Vagina (tissue), 2 donors: ENCODE data around the gene CCDC69. TPM values are rescaled to one million over a fixed set of nuclear protein-coding genes. Genes with fewer than 3 reads are reported as not detected.

Source experiments
- DNase-seq, 2 donors: peaks; one replicate each; pipeline ENCODE4 v3.0.0-alpha.2; 2017; ENCODE audit errors: extremely low spot score in 2 of 2
- H3K27ac ChIP-seq: fragments of 200-600 bp; sonication (generic); one replicate; pipeline ENCODE4 v1.5.1; 2019
- H3K27me3 ChIP-seq: fragments of 200-600 bp; sonication (generic); one replicate; pipeline ENCODE4 v1.5.1; 2019
- H3K36me3 ChIP-seq, 2 donors: fragments of 200-600 bp; sonication (generic); one replicate each; pipeline ENCODE4 v1.5.1; 2017 to 2019
- H3K4me1 ChIP-seq: fragments of 200-600 bp; sonication (generic); one replicate; pipeline ENCODE4 v1.5.1; 2019
- H3K4me3 ChIP-seq, 2 donors: fragments of 200-600 bp; sonication (generic); 1 replicate in 1 of 2; 2 replicates in 1 of 2; pipeline ENCODE4 v1.5.1; 2016 to 2019
- H3K9me3 ChIP-seq: fragments of 200-600 bp; sonication (generic); one replicate; pipeline ENCODE4 v1.5.1; 2019
- POLR2A ChIP-seq, 2 donors: fragments of 450-650 bp; IDR thresholded peaks; one replicate each; pipeline ENCODE4 v1.6.1; 2017; ENCODE audit warnings: antibody characterized with exemption in 2 of 2, mild to moderate bottlenecking in 2 of 2, moderate library complexity in 2 of 2
- POLR2AphosphoS5 ChIP-seq, 2 donors: sonication (generic); formaldehyde crosslinking; IDR thresholded peaks; one replicate each; pipeline ENCODE4 v1.9.0; 2017; ENCODE audit warnings: antibody characterized with exemption in 2 of 2, mild to moderate bottlenecking in 2 of 2, low read depth in 1 of 2; ENCODE audit not compliant: insufficient read depth in 1 of 2
- intact Hi-C: fragments of 100-400 bp; cut with DNase I; formaldehyde crosslinking; loops from one replicate; pipeline ENCODE4 v1.15.1; 2023
- total RNA-seq: library from RNA; depleted of rRNA; stranded (reverse); fragments of >200 nt; gene quantifications from one replicate; pipeline ENCODE4 v1.2.3, GENCODE V29; 2016
- TF ChIP-seq, protein P1 (sequence below), 3 experiments: fragments of 450-650 bp in 2 of 3; fragments of 200-600 bp in 1 of 3; sonication (generic) in 1 of 3; IDR thresholded peaks; one replicate each; pipeline ENCODE4 v1.5.1; 2017 to 2019; ENCODE audit warnings: antibody characterized with exemption in 3 of 3, mild to moderate bottlenecking in 2 of 3, moderate library complexity in 2 of 3

CCDC69 gene
- total RNA-seq, 1 donor from 2014 or later: 84.5 TPM

DNA sequence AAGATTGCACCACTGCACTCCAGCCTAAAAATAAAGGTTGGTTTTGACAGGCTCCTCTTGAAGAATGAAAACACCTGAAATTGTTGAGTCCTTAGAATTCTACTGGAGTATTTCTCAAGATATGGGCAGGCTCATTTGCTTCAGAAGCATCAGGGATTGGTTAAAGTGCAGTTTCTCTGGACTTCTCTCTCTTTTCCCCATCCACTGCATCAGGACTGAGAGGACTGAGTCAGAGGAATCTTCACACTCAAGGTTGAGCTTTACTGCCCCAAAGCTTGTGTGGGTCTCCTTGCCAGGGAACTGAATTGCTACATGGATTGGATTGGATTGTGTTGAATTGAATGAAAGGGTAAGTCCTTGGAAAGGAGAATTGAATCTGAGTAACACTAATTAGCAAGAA is 7.5 kb upstream of the CCDC69 start:
- Histone ChIP-seq H3K36me3 (no peaks in the 10 kb centered on the region), H3K4me1 (peaks cover 12% of the 10 kb centered on the region), H3K27me3 (no peaks in the 10 kb centered on the region), H3K9me3 (no peaks in the 10 kb centered on the region), H3K4me3 (no peak overlapping the region), H3K27ac (no peak overlapping the region)
- no peak for DNase-seq
- intact Hi-C loops: no loop called here
- TF ChIP-seq, protein P1, sequence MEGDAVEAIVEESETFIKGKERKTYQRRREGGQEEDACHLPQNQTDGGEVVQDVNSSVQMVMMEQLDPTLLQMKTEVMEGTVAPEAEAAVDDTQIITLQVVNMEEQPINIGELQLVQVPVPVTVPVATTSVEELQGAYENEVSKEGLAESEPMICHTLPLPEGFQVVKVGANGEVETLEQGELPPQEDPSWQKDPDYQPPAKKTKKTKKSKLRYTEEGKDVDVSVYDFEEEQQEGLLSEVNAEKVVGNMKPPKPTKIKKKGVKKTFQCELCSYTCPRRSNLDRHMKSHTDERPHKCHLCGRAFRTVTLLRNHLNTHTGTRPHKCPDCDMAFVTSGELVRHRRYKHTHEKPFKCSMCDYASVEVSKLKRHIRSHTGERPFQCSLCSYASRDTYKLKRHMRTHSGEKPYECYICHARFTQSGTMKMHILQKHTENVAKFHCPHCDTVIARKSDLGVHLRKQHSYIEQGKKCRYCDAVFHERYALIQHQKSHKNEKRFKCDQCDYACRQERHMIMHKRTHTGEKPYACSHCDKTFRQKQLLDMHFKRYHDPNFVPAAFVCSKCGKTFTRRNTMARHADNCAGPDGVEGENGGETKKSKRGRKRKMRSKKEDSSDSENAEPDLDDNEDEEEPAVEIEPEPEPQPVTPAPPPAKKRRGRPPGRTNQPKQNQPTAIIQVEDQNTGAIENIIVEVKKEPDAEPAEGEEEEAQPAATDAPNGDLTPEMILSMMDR (IDR thresholded peaks at IDR 0.05): no peak
- no peak for TF ChIP-seq POLR2A (IDR thresholded peaks at IDR 0.05)
- no peak for TF ChIP-seq POLR2AphosphoS5 (IDR thresholded peaks at IDR 0.05; ENCODE audit: insufficient read depth in 1 of 2, low read depth in 1 of 2)

DNA sequence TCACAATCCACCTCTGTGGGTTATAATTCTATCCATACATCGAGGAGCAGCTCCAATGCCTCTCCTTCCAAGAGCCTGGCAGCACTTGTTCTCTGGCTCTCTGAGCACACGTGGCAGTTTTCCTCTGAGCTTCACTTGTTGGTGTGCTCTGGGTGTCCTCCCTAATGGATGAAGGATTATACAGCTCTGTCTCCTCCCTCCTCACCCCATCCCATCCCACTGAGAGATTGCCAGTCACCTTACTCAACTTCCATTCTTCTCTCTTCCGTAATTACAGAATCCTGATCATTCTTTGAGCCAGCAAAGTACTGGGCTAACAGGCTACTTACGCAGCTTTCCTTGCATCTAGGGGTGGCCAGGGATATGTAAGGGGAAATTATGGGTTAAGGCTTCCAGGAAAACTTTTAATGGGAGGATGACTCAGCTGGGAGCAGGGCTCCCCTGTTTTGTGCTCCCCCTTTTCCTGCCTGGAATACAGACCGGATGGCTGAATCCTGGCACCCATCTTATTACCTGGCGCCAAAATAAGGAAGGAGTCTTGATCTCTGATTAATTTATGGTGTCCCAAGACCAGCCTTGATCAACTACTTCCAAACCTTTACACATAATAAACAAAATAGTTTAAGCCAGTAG is 6.3 kb upstream of the CCDC69 start:
- intact Hi-C loops: no loop called here
- H3K36me3 ChIP-seq: no peaks in the 10 kb centered on the region
- H3K4me3 ChIP-seq: no peak overlapping the region
- H3K4me1 ChIP-seq: peaks cover 12% of the 10 kb centered on the region
- no peak for DNase-seq
- TF ChIP-seq POLR2A (IDR thresholded peaks at IDR 0.05): no peak
- peak in 1 of 2 donors; percentile 41 for TF ChIP-seq POLR2AphosphoS5 (IDR thresholded peaks at IDR 0.05; ENCODE audit: insufficient read depth in 1 of 2, low read depth in 1 of 2)
- no peaks in the 10 kb centered on the region for H3K27me3 ChIP-seq
- H3K9me3 ChIP-seq: no peaks in the 10 kb centered on the region
- no peak overlapping the region for H3K27ac ChIP-seq

DNA sequence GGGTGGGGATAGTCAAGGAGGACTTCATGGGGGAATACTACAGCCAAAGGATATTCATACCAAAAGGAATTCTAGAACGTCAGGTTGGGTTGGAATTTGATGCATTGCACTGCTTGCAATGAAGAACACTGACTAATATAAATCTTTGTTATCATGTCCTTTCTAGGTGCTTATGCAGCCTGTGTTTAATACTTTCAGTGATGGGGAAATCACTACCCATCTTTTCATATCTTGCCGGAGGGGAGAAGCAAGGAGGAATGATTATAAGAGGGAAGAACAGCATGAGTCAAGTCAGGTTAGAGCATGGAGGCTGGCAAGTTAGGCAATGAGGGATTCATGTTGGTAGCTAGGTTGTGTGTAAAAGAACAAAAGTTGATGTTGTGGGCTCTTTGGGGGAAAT is 5.1 kb upstream of the CCDC69 start:
- intact Hi-C loops: no loop called here

DNA sequence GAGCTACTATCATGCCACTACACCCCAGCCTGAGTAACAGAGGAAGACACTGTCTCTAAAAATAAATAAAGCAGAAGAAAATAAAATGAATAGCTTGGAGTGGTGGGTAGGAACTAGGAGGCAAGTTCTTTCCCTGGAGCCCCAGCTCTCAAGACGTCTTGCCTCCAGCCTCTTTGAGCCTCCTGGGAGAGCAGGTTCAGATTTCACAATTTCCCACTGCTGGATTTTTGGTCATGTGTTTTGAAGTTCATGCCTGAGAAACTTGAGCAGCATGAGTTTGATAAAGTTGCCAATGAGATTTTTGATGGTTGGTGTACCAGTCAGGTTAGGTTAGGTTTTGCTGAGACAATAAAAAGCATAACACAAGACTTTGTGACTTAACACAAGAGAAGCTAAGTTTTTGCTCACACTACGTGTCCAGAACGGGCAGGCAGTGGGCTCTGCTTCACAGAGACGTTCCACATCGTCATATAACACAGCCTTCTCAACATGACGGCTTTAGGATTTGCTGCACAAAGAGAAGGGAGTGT is 4.1 kb upstream of the CCDC69 start:
- H3K27ac ChIP-seq: no peak overlapping the region
- TF ChIP-seq POLR2A (IDR thresholded peaks at IDR 0.05): no peak
- TF ChIP-seq, protein P1 (IDR thresholded peaks at IDR 0.05): no peak
- no peak for TF ChIP-seq POLR2AphosphoS5 (IDR thresholded peaks at IDR 0.05; ENCODE audit: insufficient read depth in 1 of 2, low read depth in 1 of 2)
- H3K36me3 ChIP-seq: no peaks in the 10 kb centered on the region
- H3K4me1 ChIP-seq: peaks cover 8% of the 10 kb centered on the region
- DNase-seq: no peak
- no peaks in the 10 kb centered on the region for H3K27me3 ChIP-seq
- intact Hi-C loops: no loop called here
- no peaks in the 10 kb centered on the region for H3K9me3 ChIP-seq
- no peak overlapping the region for H3K4me3 ChIP-seq

More for the DNA sequence above, 5.1 kb upstream of the CCDC69 start:
- TF ChIP-seq POLR2AphosphoS5 (IDR thresholded peaks at IDR 0.05; ENCODE audit: insufficient read depth in 1 of 2, low read depth in 1 of 2): no peak
- TF ChIP-seq, protein P1 (IDR thresholded peaks at IDR 0.05): no peak
- TF ChIP-seq POLR2A (IDR thresholded peaks at IDR 0.05): no peak
- H3K4me1 ChIP-seq: peaks cover 6% of the 10 kb centered on the region
- H3K9me3 ChIP-seq: no peaks in the 10 kb centered on the region
- DNase-seq: no peak
- H3K27me3 ChIP-seq: no peaks in the 10 kb centered on the region
- H3K36me3 ChIP-seq: no peaks in the 10 kb centered on the region
- H3K27ac ChIP-seq: no peak overlapping the region
- no peak overlapping the region for H3K4me3 ChIP-seq

DNA sequence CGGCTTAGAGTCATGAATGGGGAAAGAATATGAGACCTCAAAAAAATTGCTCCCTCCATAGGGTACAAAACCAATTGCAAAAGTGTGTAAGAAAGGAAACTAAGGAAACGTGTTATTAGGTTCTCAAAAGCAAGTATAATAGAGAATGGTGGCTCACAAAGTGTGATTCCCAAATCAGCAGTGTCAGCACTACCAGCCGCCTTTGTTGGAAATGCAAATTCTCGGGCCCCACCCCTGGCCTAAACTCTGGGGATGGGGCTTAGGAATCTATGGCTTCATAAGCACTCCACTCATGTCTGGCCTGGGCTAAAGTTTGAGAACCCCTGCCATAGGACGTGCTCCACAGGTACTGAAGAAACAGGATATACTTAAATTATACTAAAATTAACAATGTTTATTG is 1.6 kb upstream of the CCDC69 start:
- TF ChIP-seq POLR2AphosphoS5 (IDR thresholded peaks at IDR 0.05; ENCODE audit: insufficient read depth in 1 of 2, low read depth in 1 of 2) (no peak), POLR2A (IDR thresholded peaks at IDR 0.05) (no peak)
- Histone ChIP-seq H3K27ac (no peak overlapping the region), H3K4me1 (peaks cover 32% of the 10 kb centered on the region), H3K9me3 (no peaks in the 10 kb centered on the region), H3K36me3 (no peaks in the 10 kb centered on the region), H3K4me3 (no peak overlapping the region), H3K27me3 (no peaks in the 10 kb centered on the region)
- intact Hi-C loops: no loop called here
- no peak for DNase-seq

DNA sequence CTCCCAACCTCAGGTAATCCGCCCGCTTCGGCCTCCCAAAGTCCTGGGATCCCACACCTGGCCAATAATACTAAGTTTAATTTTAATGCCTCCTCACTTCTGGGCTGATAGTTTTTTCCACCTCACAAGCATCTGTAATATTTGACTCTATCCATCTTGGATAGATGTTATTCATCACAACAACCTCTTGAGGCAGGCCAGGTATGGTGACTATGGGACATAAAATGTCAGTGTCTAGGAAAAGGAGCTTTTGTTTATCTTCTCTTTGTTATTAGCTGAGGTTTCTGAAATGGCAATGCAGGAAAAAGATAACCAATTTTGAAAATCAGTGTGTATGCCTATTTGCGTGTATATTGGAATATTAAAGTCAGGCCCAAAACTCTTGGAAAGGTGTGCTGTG is 1.2 kb upstream of the CCDC69 start:
- H3K4me3 ChIP-seq: no peak overlapping the region
- no peak for DNase-seq
- TF ChIP-seq, protein P1 (IDR thresholded peaks at IDR 0.05): no peak
- TF ChIP-seq POLR2AphosphoS5 (IDR thresholded peaks at IDR 0.05; ENCODE audit: insufficient read depth in 1 of 2, low read depth in 1 of 2) (no peak), POLR2A (IDR thresholded peaks at IDR 0.05) (no peak)
- intact Hi-C loops: no loop called here
- no peaks in the 10 kb centered on the region for H3K36me3 ChIP-seq
- no peak overlapping the region for H3K27ac ChIP-seq
- no peaks in the 10 kb centered on the region for H3K9me3 ChIP-seq
- peaks cover 35% of the 10 kb centered on the region for H3K4me1 ChIP-seq
- H3K27me3 ChIP-seq: no peaks in the 10 kb centered on the region
